Measurements from ENCODE around the gene EPB41L5.

Gene EPB41L5

DNA sequence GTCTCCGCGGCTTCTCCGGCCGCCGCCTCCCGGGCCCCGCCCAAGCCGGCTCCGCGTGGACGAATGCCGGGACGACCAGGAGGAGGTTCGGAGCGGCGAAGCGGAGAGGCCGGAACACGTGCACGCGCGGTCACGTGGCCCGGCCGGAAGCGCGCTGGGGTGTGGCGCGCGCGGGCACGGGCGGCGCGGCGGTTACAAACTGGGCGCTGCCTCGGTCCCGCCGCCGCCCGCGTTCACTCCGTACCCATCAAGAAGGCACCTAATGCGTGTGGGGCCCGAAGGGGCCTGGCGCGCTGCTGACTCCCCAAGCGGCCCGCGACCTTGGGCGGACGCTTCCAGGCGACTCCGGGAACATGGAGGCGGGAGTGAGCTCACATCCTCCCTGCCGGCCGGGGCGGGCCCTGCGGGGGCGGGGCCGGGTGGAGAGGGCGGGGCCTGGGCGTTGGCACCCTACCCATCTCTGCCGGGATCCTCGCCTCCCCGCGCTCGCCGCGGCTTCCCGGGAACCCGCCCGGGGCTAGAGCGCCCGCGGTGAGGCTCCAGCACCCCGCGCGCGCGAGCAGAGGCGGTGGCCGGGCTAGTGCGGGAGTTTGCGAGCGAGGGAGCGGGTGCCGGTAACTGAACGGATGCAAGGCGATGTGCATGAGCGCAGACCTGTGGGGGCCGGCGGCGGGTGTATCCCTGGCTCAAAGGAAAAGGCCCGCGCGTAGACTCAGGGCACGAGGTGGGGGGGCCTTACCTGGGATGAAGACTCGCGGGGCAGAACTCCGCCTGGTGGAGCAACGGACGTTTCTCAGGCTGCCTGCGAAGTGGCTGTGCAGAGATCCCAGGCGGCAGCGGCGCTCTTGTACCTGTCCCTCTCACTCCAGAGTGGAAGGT is 210.4 kb downstream of the EPB41L5 start, which contains the start of gene TMEM185B:
TSS of gene TMEM185B (minus strand) at position 367 of the 879 bp plus-strand sequence. CDS start 424 bp downstream, outside the sequence.
- peak; percentile 46 for TF ChIP-seq CTCF (IDR thresholded peaks at IDR 0.05; ENCODE audit: insufficient read depth, low read length, poor library complexity, severe bottlenecking)
- Histone ChIP-seq H3K27me3 (replicated peaks; ENCODE audit: control insufficient read depth, insufficient read depth, low read length) (no peaks in the 10 kb centered on the region), H3K4me3 (replicated peaks; ENCODE audit: low read depth, low read length) (peak within 1 kb of the TSS; percentile 69), H3K36me3 (ENCODE audit: control insufficient read depth, insufficient read depth, low read length) (peaks cover 8% of the 10 kb centered on the region)
- peak; percentile 90 for DNase-seq (ENCODE audit: extremely low read depth, insufficient read length)

GRCh38 chr2:120224256-120224655 is 211.4 kb downstream of the EPB41L5 start:
- peak overlapping the region; percentile 69 for H3K4me3 ChIP-seq (replicated peaks; ENCODE audit: low read depth, low read length)

GRCh38 chr2:120224735-120225548 is 212.1 kb downstream of the EPB41L5 start:
- H3K27me3 ChIP-seq (replicated peaks; ENCODE audit: control insufficient read depth, insufficient read depth, low read length): no peaks in the 10 kb centered on the region
- no peak for DNase-seq (ENCODE audit: extremely low read depth, insufficient read length)
- TF ChIP-seq CTCF (IDR thresholded peaks at IDR 0.05; ENCODE audit: insufficient read depth, low read length, poor library complexity, severe bottlenecking): no peak
- peaks cover 3% of the 10 kb centered on the region for H3K36me3 ChIP-seq (ENCODE audit: control insufficient read depth, insufficient read depth, low read length)
- H3K4me3 ChIP-seq (replicated peaks; ENCODE audit: low read depth, low read length): no peak overlapping the region

More at GRCh38 chr2:120224256-120224655, 211.4 kb downstream of the EPB41L5 start:
- no peak for TF ChIP-seq CTCF (IDR thresholded peaks at IDR 0.05; ENCODE audit: insufficient read depth, low read length, poor library complexity, severe bottlenecking)
- Histone ChIP-seq H3K27me3 (replicated peaks; ENCODE audit: control insufficient read depth, insufficient read depth, low read length) (no peaks in the 10 kb centered on the region), H3K36me3 (ENCODE audit: control insufficient read depth, insufficient read depth, low read length) (peaks cover 5% of the 10 kb centered on the region)
- DNase-seq (ENCODE audit: extremely low read depth, insufficient read length): no peak

DNA sequence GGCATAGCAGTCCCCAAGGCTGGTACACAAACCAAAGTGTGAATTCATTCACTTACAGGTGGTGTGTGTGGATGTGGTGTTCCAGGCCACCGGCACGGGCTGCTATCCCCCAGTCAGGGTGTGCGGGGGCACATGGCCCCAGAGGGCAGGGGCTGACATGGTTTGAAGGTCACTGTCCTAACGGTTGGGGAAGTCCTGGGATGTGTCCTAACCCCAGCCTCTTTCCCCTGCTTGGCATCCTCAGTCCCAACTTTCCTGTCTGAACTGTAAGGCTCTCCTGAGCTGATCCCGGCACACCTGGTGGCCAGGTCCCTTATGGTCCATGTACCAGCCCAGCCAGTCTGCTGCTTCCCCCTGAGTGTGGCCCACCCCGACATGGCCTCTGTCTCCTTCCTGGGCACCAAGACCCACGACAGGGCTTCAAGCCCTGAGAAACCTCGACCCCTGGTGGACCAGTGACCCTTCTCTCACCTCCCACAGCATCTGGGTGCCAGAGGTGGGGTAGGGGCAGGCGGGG is 212.7 kb downstream of the EPB41L5 start:
- no peak for DNase-seq (ENCODE audit: extremely low read depth, insufficient read length)

More for the DNA sequence above, 212.7 kb downstream of the EPB41L5 start:
- TF ChIP-seq CTCF (IDR thresholded peaks at IDR 0.05; ENCODE audit: insufficient read depth, low read length, poor library complexity, severe bottlenecking): no peak
- no peak overlapping the region for H3K4me3 ChIP-seq (replicated peaks; ENCODE audit: low read depth, low read length)
- H3K36me3 ChIP-seq (ENCODE audit: control insufficient read depth, insufficient read depth, low read length): peaks cover 3% of the 10 kb centered on the region
- no peaks in the 10 kb centered on the region for H3K27me3 ChIP-seq (replicated peaks; ENCODE audit: control insufficient read depth, insufficient read depth, low read length)
